IPS-11a (cell line): Measurements from ENCODE around the gene RPS6KA2.

Source experiments
- H3K4me3 ChIP-seq: one replicate; pipeline ENCODE4 v1.5.1; 2013; ENCODE audit warnings: low read depth, low read length, control low read depth

RPS6KA2 gene

GRCh38 chr6:166616261-166617238 lies 10.5 kb downstream of the RPS6KA2 start:
- no peak overlapping the region for H3K4me3 ChIP-seq

- no peak overlapping the region for H3K4me3 ChIP-seq
Measured at GRCh38 chr6:166615059-166615770, 11.8 kb downstream of the RPS6KA2 start.

DNA sequence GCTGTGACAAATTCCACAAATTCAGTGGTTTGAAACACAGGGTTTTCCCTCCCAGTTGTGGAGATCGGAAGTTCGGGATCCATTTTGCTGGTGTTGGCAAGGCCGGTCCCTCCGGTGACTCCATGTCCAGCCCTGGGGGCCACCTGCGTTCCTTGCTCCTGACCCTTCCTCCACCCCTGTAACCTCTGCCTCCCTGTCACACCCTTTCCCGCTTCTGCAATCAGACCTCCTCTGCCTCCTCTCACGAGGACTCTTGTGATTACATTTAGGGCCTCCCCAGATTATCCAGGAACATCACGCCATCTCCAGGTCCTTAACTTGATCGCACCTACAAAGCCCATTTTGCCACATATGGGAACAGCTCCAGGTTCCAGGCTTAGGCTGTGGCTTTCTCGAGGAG lies 12.5 kb downstream of the RPS6KA2 start:
- no peak overlapping the region for H3K4me3 ChIP-seq

DNA sequence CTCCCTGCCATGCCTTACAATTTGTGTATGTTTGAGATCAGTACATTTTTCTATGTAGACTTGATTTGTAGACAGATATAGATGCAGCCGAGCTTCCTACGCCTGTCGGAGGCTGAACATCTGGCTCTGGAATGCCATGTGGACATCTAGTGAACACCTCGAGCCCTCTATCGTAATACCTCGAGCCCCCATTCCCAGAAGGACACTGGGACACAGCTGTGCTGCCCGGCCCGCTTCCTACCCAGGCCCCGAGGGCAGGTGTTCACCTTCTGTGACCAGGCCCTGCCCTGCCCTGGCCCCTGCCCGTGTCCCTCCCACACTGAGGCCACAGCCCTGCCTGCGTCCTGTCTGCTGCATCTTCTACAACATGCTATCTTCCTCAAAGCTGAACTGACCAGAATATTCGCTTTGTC lies 12.9 kb downstream of the RPS6KA2 start:
- H3K4me3 ChIP-seq: no peak overlapping the region

DNA sequence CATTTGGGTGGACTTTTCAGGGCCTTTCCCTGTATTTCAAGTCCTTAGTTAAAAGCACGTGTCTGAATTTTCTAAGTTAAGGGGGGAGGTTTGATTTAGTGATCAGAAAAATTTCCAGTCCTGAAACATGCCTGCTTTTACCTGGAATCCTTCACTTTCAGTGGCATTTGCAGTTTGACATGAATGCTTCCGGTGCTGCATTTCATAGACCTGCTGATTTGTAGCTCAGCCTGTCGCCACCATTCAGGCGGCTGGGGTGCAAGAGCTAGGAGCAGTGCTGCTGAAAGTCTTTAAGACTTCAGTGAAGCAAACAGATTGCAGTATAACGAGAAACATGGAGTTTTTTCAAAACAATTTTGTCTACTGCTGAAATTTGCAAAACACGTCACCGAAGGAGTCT lies 14.0 kb downstream of the RPS6KA2 start:
- no peak overlapping the region for H3K4me3 ChIP-seq

- no peak overlapping the region for H3K4me3 ChIP-seq
Measured at GRCh38 chr6:166612471-166612881, 14.6 kb downstream of the RPS6KA2 start.

DNA sequence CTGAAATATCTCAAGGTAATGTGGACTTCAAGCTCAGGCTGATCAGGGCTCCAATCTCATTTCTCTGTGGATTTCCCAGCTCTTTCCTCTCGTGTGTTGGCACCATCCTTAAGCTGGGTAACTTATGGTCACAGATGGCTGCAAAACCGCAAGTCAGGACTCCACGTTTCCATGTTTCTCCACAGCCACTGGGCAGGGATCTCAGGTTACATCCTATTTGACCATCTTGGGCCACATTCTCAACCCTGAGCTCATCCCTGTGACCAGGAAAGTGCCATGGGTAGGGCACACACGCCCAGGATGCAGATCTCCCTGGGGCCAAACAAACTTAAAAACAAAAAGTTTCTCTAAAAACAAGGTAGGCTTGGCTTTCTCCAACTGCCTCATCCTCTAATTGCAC lies 15.4 kb downstream of the RPS6KA2 start:
- H3K4me3 ChIP-seq: no peak overlapping the region

DNA sequence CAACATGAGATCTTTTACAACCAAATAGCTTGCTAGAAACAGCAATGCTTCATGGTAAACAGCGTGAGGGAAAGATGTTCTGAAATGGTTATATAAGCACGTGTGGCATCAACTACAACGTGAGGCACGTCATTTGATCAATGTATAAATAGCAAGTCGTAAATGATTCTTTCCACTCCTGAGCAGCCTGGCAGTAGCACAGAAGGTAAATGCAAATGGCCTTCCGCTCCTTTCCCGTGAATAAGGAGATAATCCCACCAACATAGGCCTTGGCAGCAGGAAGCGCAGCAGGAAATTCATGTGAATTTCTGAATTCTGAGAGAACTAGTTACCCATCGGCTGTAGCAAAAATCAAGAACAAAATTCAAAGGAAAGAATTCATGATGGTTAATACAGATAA lies 17.0 kb downstream of the RPS6KA2 start:
- no peak overlapping the region for H3K4me3 ChIP-seq

DNA sequence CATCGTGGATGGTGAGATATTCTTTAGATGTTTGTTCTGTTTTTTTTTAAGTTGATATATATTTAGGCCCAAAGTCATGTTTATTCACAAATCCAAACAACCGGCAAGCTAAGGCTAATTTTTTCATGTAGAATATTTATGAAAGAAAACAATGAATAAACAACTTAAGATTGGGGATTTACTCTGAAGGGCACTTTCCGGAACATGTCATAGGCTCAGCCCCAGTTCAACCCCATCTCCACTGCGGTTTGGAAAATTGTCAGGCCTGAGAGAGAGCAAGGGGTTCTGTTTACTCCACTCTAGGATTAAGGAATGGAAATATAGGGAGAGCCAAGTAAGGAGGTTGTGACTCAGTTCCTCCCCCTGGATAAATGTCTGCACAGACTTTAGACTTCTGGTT lies 18.3 kb downstream of the RPS6KA2 start:
- H3K4me3 ChIP-seq: no peak overlapping the region

DNA sequence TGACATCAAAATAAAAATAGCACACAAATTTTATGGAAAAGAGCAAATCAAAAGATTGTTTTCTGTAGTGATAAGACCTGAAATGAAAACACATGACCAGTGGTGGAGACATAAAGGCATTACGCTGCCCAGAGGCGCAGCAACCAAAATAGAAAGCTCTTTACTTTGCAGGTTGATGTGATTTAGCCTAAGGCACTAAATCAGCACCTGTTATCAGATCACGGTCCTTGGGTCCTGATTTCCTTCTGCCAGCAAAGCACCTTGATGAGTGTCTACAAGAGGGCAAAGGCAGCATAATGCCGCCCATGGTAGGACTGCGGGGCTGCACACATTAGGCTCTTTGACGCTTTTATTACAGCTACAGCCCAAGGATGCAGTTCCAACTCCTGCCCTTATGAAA lies 21.3 kb downstream of the RPS6KA2 start:
- H3K4me3 ChIP-seq: no peak overlapping the region

- no peak overlapping the region for H3K4me3 ChIP-seq
Measured at GRCh38 chr6:166604911-166605310, 22.1 kb downstream of the RPS6KA2 start.

DNA sequence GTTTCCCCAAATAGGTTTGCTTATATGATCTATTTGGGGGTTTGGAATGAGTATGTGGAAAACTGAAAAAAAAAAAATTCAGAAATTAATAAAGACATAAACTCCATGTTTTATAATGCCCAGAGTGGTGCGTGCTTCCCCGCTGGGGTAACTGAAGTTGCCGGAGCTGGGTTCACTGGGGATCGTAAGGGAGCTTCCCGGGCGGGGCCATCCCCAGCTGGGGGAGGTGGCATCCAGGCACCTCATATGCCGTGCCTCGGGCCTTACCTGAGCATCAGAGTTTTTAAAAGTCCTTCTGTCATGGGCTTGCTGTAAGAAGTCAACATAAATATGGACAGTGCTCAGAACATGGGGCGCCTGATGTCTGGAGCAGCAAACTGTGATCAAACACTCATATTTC lies 22.7 kb downstream of the RPS6KA2 start:
- H3K4me3 ChIP-seq: no peak overlapping the region

DNA sequence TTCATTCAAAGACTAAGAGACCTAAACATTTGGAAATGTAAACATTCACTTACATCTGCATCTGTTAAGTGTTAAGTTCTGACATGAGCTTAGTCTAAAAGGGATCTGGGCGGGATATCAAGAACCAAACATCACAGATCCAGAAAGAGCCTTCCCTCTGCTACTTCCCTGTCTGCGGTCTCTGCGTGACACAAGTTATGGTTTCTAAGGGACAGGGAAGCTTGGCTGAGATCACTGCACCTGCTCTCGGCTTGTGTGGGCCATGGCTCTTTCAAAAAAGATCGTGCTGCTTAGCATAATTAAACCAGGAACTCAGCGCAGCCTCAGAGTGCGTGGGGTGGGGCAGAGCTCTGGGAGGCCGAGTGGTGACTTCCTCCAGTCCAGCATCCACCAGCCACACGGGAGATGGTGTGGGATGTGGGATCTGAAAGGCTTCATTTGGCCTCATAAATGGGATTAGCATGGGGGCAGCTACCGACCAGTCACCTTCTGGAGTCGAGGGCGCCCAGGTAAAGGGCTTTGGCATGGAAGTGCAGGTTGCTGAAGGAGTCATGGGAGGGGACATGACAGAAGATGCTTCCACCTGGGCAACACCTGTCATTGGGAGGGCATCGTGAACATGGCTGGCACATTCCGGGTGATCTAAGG lies 23.9 kb downstream of the RPS6KA2 start:
- H3K4me3 ChIP-seq: no peak overlapping the region

DNA sequence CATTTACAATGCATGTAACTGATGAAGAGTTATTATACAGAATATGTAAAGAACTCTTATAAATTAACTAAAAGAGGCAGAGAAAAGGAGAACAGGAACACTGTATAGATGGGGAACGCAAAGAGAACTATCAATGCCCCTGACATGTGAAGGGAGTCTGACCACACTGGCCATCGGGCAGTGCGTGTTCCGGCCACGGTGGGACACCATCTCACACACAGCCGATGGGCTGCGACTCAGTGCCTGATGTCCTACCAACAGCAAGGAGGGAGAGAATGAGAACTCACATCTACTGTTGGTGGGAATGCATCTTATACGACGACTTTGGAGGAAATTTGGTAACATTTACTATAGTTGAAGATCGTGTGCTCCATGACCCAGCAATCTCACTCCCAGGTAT lies 25.1 kb downstream of the RPS6KA2 start:
- no peak overlapping the region for H3K4me3 ChIP-seq

DNA sequence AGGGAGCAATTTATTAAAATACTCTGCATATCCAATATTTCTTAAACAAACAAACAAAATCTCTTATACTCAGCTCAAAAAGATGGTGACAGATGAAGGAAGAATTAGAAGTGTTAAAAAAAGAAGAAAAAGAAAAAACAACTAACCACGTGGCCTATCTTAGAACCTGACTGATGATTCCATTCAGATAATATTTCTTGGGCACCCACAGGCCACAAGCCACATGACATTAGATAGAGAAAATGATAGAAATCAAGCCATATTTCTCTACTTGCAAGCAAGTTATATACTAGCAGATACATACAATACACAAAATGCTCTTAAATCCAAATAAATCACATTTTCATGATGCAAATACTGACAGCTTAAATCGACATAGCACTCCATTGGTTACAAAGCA lies 26.1 kb downstream of the RPS6KA2 start:
- H3K4me3 ChIP-seq: no peak overlapping the region

GRCh38 chr6:166599205-166599604 lies 27.8 kb downstream of the RPS6KA2 start:
- no peak overlapping the region for H3K4me3 ChIP-seq

DNA sequence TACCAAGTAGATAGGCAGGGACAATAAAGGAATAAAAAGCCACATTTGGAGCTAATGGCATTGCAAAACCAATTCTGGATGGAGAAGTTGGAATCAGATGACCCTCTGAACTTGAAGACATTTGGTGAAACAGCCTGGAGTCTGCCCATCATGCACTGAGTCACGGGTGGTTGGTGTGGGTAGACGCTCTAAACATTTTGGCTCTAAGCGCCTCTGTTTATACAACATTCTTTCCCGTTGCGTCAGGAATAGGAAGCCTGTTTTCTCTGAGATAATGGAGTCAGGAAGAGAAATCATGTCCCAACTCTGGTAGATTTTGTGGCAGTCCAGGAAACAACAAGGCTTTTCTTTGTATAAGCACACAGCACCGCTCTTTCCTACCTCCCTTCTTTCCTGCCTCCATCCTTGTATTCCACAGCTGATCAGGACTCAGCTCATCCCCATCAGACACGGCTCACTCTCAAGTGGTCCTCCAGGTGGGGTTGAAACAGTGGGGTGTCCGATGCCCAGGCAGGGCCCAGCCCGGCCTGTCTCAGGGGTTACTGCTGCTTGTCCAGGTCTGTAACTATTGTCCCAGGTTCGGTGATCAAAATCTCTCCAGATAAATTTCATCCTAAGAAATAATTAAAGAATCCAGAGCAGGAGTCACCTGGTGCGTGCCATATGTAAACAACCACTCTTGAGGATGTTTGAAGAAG lies 28.5 kb downstream of the RPS6KA2 start:
- no peak overlapping the region for H3K4me3 ChIP-seq

GRCh38 chr6:166597711-166598440 lies 29.2 kb downstream of the RPS6KA2 start:
- no peak overlapping the region for H3K4me3 ChIP-seq

GRCh38 chr6:166596776-166597507 lies 30.1 kb downstream of the RPS6KA2 start:
- no peak overlapping the region for H3K4me3 ChIP-seq

DNA sequence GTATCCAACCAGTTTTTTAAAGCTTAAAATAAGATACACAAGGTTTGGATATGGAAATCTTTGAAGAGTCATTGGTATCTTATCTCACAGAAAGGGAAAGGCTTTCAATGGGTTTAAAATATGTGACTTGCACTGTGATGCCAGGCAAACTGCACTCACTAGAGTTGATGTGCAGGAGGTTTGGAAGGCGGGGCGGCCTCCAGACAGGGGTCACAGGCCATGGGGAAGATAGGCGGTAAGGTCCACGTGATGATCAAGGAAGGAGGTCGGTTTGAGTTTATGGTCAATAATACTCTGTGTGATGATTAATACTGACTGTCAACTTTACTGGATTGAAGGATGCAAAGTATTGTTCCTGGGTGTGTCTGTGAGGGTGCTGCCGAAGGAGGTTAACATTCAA lies 31.1 kb downstream of the RPS6KA2 start:
- H3K4me3 ChIP-seq: no peak overlapping the region
